WTC11 (cell line): Measurements from ENCODE around the gene FAM177A1. TPM values are rescaled to one million over a fixed set of nuclear protein-coding genes. Genes with fewer than 3 reads are reported as not detected.
"Not testable (repeated sequence)": the region's sequence is repeated elsewhere in the genome, so short reads cannot be mapped to it uniquely, and the experiment has no call there.

Experiments used
- ATAC-seq: fragments of 200-7000 bp; cut with Tn5 transposase; 2 replicates; pipeline ENCODE4 v1.10.0; 2021; ENCODE audit warnings: mild to moderate bottlenecking, moderate library complexity
- CTCF ChIA-PET: fragments of 300-600 bp; sonication (Branson Sonifier 250); formaldehyde crosslinking; loops from one replicate; lab custom pipeline; 2021; ENCODE audit warnings: antibody characterized with exemption; lab: Charles Lee
- POLR2A ChIA-PET: fragments of 350-600 bp; sonication (Branson Sonifier 250); formaldehyde crosslinking; loops from one replicate; lab custom pipeline; 2021; ENCODE audit warnings: antibody characterized with exemption; lab: Charles Lee
- DNase-seq: peaks from one replicate; pipeline ENCODE4 v3.0.0; 2021; ENCODE audit warnings: low spot score
- H3K27ac Mint-ChIP-seq: 2 replicates; pipeline ENCODE4 v1.8.0; 2021; ENCODE audit warnings: mixed read lengths
- H3K27me3 Mint-ChIP-seq: 2 replicates; pipeline ENCODE4 v1.8.0; 2021; ENCODE audit warnings: low read depth, mild to moderate bottlenecking, moderate library complexity, mixed read lengths
- H3K36me3 Mint-ChIP-seq: 2 replicates; pipeline ENCODE4 v1.8.0; 2021; ENCODE audit warnings: mixed read lengths
- H3K4me1 Mint-ChIP-seq: 2 replicates; pipeline ENCODE4 v1.8.0; 2022; ENCODE audit warnings: mixed read lengths
- H3K4me3 Mint-ChIP-seq: 2 replicates; pipeline ENCODE4 v1.8.0; 2021; ENCODE audit warnings: mild to moderate bottlenecking, moderate library complexity, mixed read lengths
- H3K9me3 Mint-ChIP-seq: 2 replicates; pipeline ENCODE4 v1.8.0; 2021; ENCODE audit warnings: mixed read lengths
- AR ChIP-seq: fragments of 250-450 bp; sonication (Bioruptor Pico); IDR thresholded peaks from 2 replicates; pipeline ENCODE4 v1.9.0; 2021; ENCODE audit warnings: mild to moderate bottlenecking
- FOXK1 ChIP-seq: sonication (generic); formaldehyde crosslinking; IDR thresholded peaks from 2 replicates; pipeline ENCODE4 v1.8.0; 2022; ENCODE audit warnings: mild to moderate bottlenecking, moderate library complexity, missing genetic modification reagents
- GABPB1 ChIP-seq: sonication (generic); formaldehyde crosslinking; IDR thresholded peaks from 2 replicates; pipeline ENCODE4 v1.8.1; 2023; ENCODE audit warnings: mild to moderate bottlenecking, missing genetic modification reagents
- HMGA2 ChIP-seq: fragments of 250-450 bp; sonication (Bioruptor Pico); IDR thresholded peaks from 2 replicates; pipeline ENCODE4 v1.4.0; 2021; ENCODE audit warnings: mild to moderate bottlenecking, moderate library complexity
- TEAD1 ChIP-seq: sonication (generic); formaldehyde crosslinking; IDR thresholded peaks from 2 replicates; pipeline ENCODE4 v1.8.0; 2022; ENCODE audit warnings: mild to moderate bottlenecking, missing genetic modification reagents
- ZMAT4 ChIP-seq: fragments of 250-450 bp; sonication (Bioruptor Pico); IDR thresholded peaks from 2 replicates; pipeline ENCODE4 v1.9.0; 2021; ENCODE audit warnings: mild to moderate bottlenecking
- ZNF121 ChIP-seq: sonication (generic); formaldehyde crosslinking; IDR thresholded peaks from 2 replicates; pipeline ENCODE4 v1.8.0; 2023; ENCODE audit warnings: missing genetic modification reagents
- total RNA-seq: library from RNA; stranded (reverse); gene quantifications from 3 replicates; pipeline ENCODE4 v1.2.3, GENCODE V29; 2021
- TF ChIP-seq, protein P1 (sequence below): sonication (generic); formaldehyde crosslinking; IDR thresholded peaks from 2 replicates; pipeline ENCODE4 v1.8.0; 2023; ENCODE audit warnings: missing genetic modification reagents, mild to moderate bottlenecking, borderline replicate concordance
- TF ChIP-seq, protein P2 (sequence below): sonication (generic); formaldehyde crosslinking; conservative IDR thresholded peaks from 2 replicates; pipeline ENCODE4 v1.8.1; 2022; ENCODE audit warnings: mild to moderate bottlenecking, missing genetic modification reagents
- TF ChIP-seq, protein P3 (sequence below): fragments of 250-450 bp; sonication (Bioruptor Pico); IDR thresholded peaks from 2 replicates; pipeline ENCODE4 v1.9.0; 2021; ENCODE audit warnings: mild to moderate bottlenecking, borderline replicate concordance

Gene FAM177A1
- total RNA-seq, 1 experiment from 2014 or later: 44.7 TPM

GRCh38 chr14:35083530-35084150, 37.6 kb downstream of the FAM177A1 start (continued):
- TF ChIP-seq, protein P1, sequence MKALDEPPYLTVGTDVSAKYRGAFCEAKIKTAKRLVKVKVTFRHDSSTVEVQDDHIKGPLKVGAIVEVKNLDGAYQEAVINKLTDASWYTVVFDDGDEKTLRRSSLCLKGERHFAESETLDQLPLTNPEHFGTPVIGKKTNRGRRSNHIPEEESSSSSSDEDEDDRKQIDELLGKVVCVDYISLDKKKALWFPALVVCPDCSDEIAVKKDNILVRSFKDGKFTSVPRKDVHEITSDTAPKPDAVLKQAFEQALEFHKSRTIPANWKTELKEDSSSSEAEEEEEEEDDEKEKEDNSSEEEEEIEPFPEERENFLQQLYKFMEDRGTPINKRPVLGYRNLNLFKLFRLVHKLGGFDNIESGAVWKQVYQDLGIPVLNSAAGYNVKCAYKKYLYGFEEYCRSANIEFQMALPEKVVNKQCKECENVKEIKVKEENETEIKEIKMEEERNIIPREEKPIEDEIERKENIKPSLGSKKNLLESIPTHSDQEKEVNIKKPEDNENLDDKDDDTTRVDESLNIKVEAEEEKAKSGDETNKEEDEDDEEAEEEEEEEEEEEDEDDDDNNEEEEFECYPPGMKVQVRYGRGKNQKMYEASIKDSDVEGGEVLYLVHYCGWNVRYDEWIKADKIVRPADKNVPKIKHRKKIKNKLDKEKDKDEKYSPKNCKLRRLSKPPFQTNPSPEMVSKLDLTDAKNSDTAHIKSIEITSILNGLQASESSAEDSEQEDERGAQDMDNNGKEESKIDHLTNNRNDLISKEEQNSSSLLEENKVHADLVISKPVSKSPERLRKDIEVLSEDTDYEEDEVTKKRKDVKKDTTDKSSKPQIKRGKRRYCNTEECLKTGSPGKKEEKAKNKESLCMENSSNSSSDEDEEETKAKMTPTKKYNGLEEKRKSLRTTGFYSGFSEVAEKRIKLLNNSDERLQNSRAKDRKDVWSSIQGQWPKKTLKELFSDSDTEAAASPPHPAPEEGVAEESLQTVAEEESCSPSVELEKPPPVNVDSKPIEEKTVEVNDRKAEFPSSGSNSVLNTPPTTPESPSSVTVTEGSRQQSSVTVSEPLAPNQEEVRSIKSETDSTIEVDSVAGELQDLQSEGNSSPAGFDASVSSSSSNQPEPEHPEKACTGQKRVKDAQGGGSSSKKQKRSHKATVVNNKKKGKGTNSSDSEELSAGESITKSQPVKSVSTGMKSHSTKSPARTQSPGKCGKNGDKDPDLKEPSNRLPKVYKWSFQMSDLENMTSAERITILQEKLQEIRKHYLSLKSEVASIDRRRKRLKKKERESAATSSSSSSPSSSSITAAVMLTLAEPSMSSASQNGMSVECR (CRISPR knock-in tag): no peak
- TF ChIP-seq AR (CRISPR knock-in tag): no peak

DNA sequence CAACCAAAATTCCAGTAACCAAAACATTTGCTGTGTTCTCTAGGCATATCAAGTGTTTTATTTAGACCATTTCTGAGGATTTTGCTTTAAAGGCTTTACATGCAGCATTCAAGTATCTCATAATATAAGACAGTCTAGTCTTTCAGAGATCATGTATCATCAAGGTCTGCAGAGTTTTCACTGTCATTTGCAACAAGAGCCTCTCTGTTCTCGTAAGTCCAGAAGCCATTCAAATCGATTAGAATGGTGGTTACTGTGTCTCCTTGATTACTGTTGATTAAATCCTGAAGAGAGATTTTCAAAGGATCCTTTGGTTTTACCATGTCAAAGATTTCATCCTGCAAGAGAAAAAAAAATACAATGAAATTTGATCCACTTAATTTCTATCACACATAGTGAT, 39.4 kb downstream of the FAM177A1 start:
- no peak overlapping the region for H3K4me3 Mint-ChIP-seq
- no peaks in the 10 kb centered on the region for H3K9me3 Mint-ChIP-seq
- no peak for DNase-seq
- no peak for ATAC-seq
- ChIA-PET CTCF (no interaction called here), POLR2A (no interaction called here)
- H3K36me3 Mint-ChIP-seq: peaks cover 33% of the 10 kb centered on the region
- no peaks in the 10 kb centered on the region for H3K27me3 Mint-ChIP-seq
- no peak for TF ChIP-seq ZNF121 (CRISPR knock-in tag)
- TF ChIP-seq, protein P2, sequence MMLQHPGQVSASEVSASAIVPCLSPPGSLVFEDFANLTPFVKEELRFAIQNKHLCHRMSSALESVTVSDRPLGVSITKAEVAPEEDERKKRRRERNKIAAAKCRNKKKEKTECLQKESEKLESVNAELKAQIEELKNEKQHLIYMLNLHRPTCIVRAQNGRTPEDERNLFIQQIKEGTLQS (CRISPR knock-in tag): no peak
- TF ChIP-seq, protein P3, sequence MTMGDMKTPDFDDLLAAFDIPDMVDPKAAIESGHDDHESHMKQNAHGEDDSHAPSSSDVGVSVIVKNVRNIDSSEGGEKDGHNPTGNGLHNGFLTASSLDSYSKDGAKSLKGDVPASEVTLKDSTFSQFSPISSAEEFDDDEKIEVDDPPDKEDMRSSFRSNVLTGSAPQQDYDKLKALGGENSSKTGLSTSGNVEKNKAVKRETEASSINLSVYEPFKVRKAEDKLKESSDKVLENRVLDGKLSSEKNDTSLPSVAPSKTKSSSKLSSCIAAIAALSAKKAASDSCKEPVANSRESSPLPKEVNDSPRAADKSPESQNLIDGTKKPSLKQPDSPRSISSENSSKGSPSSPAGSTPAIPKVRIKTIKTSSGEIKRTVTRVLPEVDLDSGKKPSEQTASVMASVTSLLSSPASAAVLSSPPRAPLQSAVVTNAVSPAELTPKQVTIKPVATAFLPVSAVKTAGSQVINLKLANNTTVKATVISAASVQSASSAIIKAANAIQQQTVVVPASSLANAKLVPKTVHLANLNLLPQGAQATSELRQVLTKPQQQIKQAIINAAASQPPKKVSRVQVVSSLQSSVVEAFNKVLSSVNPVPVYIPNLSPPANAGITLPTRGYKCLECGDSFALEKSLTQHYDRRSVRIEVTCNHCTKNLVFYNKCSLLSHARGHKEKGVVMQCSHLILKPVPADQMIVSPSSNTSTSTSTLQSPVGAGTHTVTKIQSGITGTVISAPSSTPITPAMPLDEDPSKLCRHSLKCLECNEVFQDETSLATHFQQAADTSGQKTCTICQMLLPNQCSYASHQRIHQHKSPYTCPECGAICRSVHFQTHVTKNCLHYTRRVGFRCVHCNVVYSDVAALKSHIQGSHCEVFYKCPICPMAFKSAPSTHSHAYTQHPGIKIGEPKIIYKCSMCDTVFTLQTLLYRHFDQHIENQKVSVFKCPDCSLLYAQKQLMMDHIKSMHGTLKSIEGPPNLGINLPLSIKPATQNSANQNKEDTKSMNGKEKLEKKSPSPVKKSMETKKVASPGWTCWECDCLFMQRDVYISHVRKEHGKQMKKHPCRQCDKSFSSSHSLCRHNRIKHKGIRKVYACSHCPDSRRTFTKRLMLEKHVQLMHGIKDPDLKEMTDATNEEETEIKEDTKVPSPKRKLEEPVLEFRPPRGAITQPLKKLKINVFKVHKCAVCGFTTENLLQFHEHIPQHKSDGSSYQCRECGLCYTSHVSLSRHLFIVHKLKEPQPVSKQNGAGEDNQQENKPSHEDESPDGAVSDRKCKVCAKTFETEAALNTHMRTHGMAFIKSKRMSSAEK (CRISPR knock-in tag): no peak
- no peak for TF ChIP-seq HMGA2
- no peak for TF ChIP-seq GABPB1
- TF ChIP-seq FOXK1 (CRISPR knock-in tag): no peak
- no peak overlapping the region for H3K27ac Mint-ChIP-seq
- no peaks in the 10 kb centered on the region for H3K4me1 Mint-ChIP-seq

DNA sequence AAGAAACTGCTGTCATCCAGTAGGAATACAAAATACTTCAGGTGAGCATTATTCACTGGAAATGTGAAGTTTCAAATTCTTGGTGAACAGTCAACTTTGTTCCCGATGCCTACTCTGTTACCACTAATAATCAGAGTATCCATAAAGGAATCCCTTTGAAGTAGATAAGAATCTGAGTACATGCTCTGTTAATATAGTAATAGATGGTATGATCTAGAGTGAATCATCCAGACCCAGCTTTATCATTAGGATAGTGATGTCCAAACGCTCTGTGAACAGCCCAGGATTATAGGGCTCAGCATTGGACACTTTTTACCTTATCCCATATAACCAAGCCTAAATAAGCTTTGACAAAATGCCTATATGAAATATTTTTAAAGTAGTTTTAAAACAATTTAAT, 42.4 kb downstream of the FAM177A1 start:
- H3K36me3 Mint-ChIP-seq: peaks cover 46% of the 10 kb centered on the region
- no peak overlapping the region for H3K27ac Mint-ChIP-seq

DNA sequence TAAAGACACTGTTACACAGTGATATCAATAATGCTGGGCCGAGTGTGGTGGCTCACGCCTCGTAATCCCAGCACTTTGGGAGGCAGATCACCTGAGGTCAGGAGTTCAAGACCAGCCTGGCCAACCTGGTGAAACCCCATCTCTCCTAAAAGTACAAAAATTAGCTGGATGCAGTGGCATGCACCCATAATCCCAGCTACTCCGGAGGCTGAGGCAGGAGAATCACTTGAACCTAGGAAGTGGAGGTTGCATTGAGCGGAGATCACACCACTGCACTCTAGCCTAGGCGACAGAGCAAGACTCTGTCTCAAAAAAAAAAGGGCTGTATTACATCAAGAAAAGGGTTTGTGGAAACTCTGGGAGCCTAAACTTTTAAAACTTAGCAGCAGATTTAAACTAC, 48.6 kb downstream of the FAM177A1 start:
- ATAC-seq, H3K4me1 Mint-ChIP-seq, H3K9me3 Mint-ChIP-seq, POLR2A ChIA-PET, H3K27me3 Mint-ChIP-seq, H3K4me3 Mint-ChIP-seq, H3K27ac Mint-ChIP-seq, DNase-seq: not testable (repeated sequence)
- CTCF ChIA-PET: interaction anchor here (0.7 kb wide), 1 partner anchor 516 kb away, joined by 3 read pairs; no protein-coding TSS in a partner anchor
- H3K36me3 Mint-ChIP-seq: peaks cover 54% of the 10 kb centered on the region

More for the DNA sequence above, 42.4 kb downstream of the FAM177A1 start:
- H3K4me3 Mint-ChIP-seq: no peak overlapping the region
- H3K4me1 Mint-ChIP-seq: no peaks in the 10 kb centered on the region
- ATAC-seq (no peak), DNase-seq (no peak)
- ChIA-PET CTCF (no interaction called here), POLR2A (no interaction called here)
- H3K27me3 Mint-ChIP-seq: no peaks in the 10 kb centered on the region
- no peak for TF ChIP-seq TEAD1 (CRISPR knock-in tag)
- no peak for TF ChIP-seq ZMAT4
- H3K9me3 Mint-ChIP-seq: no peaks in the 10 kb centered on the region
